Measurements from ENCODE around the gene CGB3.
A peak's percentile ranks its signal among the peaks of the same experiment; 100 is the strongest.
"Not testable (repeated sequence)": the region's sequence is repeated elsewhere in the genome, so short reads cannot be mapped to it uniquely, and the experiment has no call there.

Gene CGB3
- 0 to 0.05 (median 0) reads per million in 18 experiments for total RNA-seq

- not testable (repeated sequence) for DNase-seq
These were observed at the start of gene CGB3 for GRCh38 chr19:49024233-49024632. TSS of gene CGB3 (minus strand) at chr19:49024333. CDS start at chr19:49023971, 362 bp downstream.

GRCh38 chr19:49071860-49072547, 47.9 kb upstream of the CGB3 start:
- DNase-seq, result peak in 1 of 2 donors; percentile 25

- DNase-seq, result no peak
These were observed 46.3 kb upstream of the CGB3 start for GRCh38 chr19:49070416-49070815.

- DNase-seq, result no peak
These were observed 44.9 kb upstream of the CGB3 start for GRCh38 chr19:49069026-49069425.

- no peak for DNase-seq
These were observed 43.4 kb upstream of the CGB3 start for GRCh38 chr19:49067554-49067953.

GRCh38 chr19:49065905-49066512, 41.9 kb upstream of the CGB3 start:
- DNase-seq, result no peak

GRCh38 chr19:49064768-49065611, 40.9 kb upstream of the CGB3 start, which contains the start of gene NTF4:
TSS of gene NTF4 (minus strand) at chr19:49064818. CDS start at chr19:49061997, 2,821 bp downstream.
- DNase-seq, result no peak

- DNase-seq, result no peak
These were observed 40.0 kb upstream of the CGB3 start for GRCh38 chr19:49064029-49064629.

GRCh38 chr19:49061445-49061844, 37.3 kb upstream of the CGB3 start:
- DNase-seq, result no peak

GRCh38 chr19:49061000-49061399, 36.9 kb upstream of the CGB3 start:
- DNase-seq, result no peak

GRCh38 chr19:49059053-49059452, 34.9 kb upstream of the CGB3 start:
- DNase-seq, result no peak

GRCh38 chr19:49058562-49058961, 34.4 kb upstream of the CGB3 start:
- no peak for DNase-seq

GRCh38 chr19:49057636-49058234, 33.6 kb upstream of the CGB3 start, which contains the start of gene CGB7:
TSS of gene CGB7 (minus strand) at chr19:49057749. CDS start at chr19:49055375, 2,374 bp downstream.
- DNase-seq, result peak; percentile 30 to 39

GRCh38 chr19:49056902-49057596, 32.9 kb upstream of the CGB3 start:
- not testable (repeated sequence) for DNase-seq

GRCh38 chr19:49056101-49056901, 32.2 kb upstream of the CGB3 start:
- DNase-seq, result peak; percentile 7 to 43

GRCh38 chr19:49050376-49051033, 26.4 kb upstream of the CGB3 start:
- not testable (repeated sequence) for DNase-seq

- not testable (repeated sequence) for DNase-seq
These were observed 25.7 kb upstream of the CGB3 start for GRCh38 chr19:49049834-49050233.

- DNase-seq, result not testable (repeated sequence)
These were observed 24.9 kb upstream of the CGB3 start, which contains the start of gene CGB8 for GRCh38 chr19:49049011-49049410. TSS of gene CGB8 (minus strand) at chr19:49049111. CDS start at chr19:49048739, 372 bp downstream.

- DNase-seq, result not testable (repeated sequence)
These were observed 19.4 kb upstream of the CGB3 start, which contains the start of gene CGB5 for GRCh38 chr19:49043548-49043947. TSS of gene CGB5 (plus strand) at chr19:49043848. CDS start at chr19:49044210, 362 bp downstream.

GRCh38 chr19:49042666-49043065, 18.5 kb upstream of the CGB3 start:
- DNase-seq, result not testable (repeated sequence)

Measured in inflammatory macrophage (primary cell).